PC-3 (cell line): ENCODE data around the gene LRRC31.

Experiments
- CTCF ChIP-seq: fragments of 300-600 bp; sonication (generic); conservative IDR thresholded peaks from 2 replicates; pipeline ENCODE4 v1.5.1; 2017; ENCODE audit warnings: antibody characterized with exemption, low read depth, mild to moderate bottlenecking, low read length
- EZH2 ChIP-seq: fragments of 300-600 bp; sonication (generic); IDR thresholded peaks from one replicate; pipeline ENCODE4 v1.6.1; 2017; ENCODE audit warnings: antibody characterized with exemption, mild to moderate bottlenecking, low read length; ENCODE audit not compliant: unreplicated experiment

GRCh38 chr3:169790687-169791429 is 78.9 kb downstream of the LRRC31 start:
- TF ChIP-seq CTCF: no peak
- TF ChIP-seq EZH2: no peak
